HFFc6 (cell line): ENCODE measurements around the gene FBXW8. TPM values are rescaled to one million over a fixed set of nuclear protein-coding genes. Genes with fewer than 3 reads are reported as not detected.

Experiments
- DNase-seq: peaks from one replicate; pipeline ENCODE4 v3.0.0-alpha.2; 2018
- H3K27ac Mint-ChIP-seq: 2 replicates; pipeline ENCODE4 v1.8.0; 2020; ENCODE audit warnings: mild to moderate bottlenecking, mixed read lengths
- H3K27me3 Mint-ChIP-seq: 2 replicates; pipeline ENCODE4 v1.8.0; 2021; ENCODE audit warnings: mild to moderate bottlenecking, moderate library complexity, mixed read lengths; ENCODE audit not compliant: insufficient read depth
- H3K36me3 Mint-ChIP-seq: 2 replicates; pipeline ENCODE4 v1.8.0; 2021; ENCODE audit warnings: low read depth, mixed read lengths
- H3K4me1 Mint-ChIP-seq: 2 replicates; pipeline ENCODE4 v1.8.0; 2020; ENCODE audit warnings: low read depth, mixed read lengths
- H3K4me3 Mint-ChIP-seq: 2 replicates; pipeline ENCODE4 v1.8.0; 2020; ENCODE audit warnings: mild to moderate bottlenecking, moderate library complexity, mixed read lengths
- H3K9me3 Mint-ChIP-seq: 2 replicates; pipeline ENCODE4 v1.8.0; 2020; ENCODE audit warnings: mild to moderate bottlenecking, mixed read lengths
- total RNA-seq, 6 experiments: library from RNA; stranded (reverse); fragmentation: NEBNext Ultra II Directional; extraction: Animal tissue kit (Norgen Biotek cat#: 25700); gene quantifications; 2 replicates in 1 of 6; 3 replicates in 5 of 6; pipeline ENCODE4 v1.2.3, GENCODE V29; 2021
- TF ChIP-seq, protein P1 (sequence below): fragments of 200-600 bp; sonication (generic); IDR thresholded peaks from 2 replicates; pipeline ENCODE4 v1.5.0; 2021; ENCODE audit warnings: antibody characterized with exemption, mild to moderate bottlenecking

Gene FBXW8
- total RNA-seq, 6 experiments from 2014 or later = 15.3 to 20.5 (median 18.5) TPM

DNA sequence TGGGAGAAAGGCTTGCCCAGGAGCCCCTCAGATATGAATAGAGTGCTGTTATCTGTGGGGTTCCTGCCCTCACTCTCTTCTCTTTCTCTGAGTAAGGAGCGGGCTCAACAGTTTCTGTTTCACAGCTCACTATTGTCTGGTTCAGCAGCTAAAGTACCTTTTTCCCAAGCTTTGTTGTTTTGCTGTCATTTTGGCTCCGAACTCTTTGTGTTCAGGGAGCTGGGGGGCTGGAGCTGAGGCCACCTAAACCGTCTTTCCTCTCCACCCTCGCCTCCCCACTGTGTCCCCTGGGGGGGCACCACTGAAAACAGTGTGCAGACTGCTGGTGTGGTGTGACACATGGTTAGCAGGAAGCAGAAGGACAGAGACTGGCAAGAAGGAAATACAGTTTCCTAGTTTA is 51.4 kb downstream of the FBXW8 start:
- TF ChIP-seq, protein P1, sequence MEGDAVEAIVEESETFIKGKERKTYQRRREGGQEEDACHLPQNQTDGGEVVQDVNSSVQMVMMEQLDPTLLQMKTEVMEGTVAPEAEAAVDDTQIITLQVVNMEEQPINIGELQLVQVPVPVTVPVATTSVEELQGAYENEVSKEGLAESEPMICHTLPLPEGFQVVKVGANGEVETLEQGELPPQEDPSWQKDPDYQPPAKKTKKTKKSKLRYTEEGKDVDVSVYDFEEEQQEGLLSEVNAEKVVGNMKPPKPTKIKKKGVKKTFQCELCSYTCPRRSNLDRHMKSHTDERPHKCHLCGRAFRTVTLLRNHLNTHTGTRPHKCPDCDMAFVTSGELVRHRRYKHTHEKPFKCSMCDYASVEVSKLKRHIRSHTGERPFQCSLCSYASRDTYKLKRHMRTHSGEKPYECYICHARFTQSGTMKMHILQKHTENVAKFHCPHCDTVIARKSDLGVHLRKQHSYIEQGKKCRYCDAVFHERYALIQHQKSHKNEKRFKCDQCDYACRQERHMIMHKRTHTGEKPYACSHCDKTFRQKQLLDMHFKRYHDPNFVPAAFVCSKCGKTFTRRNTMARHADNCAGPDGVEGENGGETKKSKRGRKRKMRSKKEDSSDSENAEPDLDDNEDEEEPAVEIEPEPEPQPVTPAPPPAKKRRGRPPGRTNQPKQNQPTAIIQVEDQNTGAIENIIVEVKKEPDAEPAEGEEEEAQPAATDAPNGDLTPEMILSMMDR = no peak
- Mint-ChIP-seq H3K9me3 (no peaks in the 10 kb centered on the region), H3K27me3 (no peaks in the 10 kb centered on the region; the same call in none of the 2 replicates), H3K27ac (no peak overlapping the region), H3K4me1 (peaks cover 46% of the 10 kb centered on the region), H3K36me3 (peaks cover 16% of the 10 kb centered on the region), H3K4me3 (no peak overlapping the region)
- no peak for DNase-seq

GRCh38 chr12:116962783-116963356 is 52.1 kb downstream of the FBXW8 start:
- Mint-ChIP-seq H3K9me3 (no peaks in the 10 kb centered on the region), H3K27me3 (no peaks in the 10 kb centered on the region; the same call in none of the 2 replicates), H3K27ac (peak overlapping the region; percentile 65), H3K4me3 (no peak overlapping the region), H3K4me1 (peaks cover 45% of the 10 kb centered on the region), H3K36me3 (peaks cover 16% of the 10 kb centered on the region)
- no peak for DNase-seq
- TF ChIP-seq, protein P1 = no peak

GRCh38 chr12:116964054-116965050 is 53.6 kb downstream of the FBXW8 start:
- TF ChIP-seq, protein P1 = no peak
- DNase-seq = no peak
- Mint-ChIP-seq H3K27ac (peak overlapping the region; percentile 65), H3K36me3 (peaks cover 16% of the 10 kb centered on the region), H3K4me1 (peaks cover 30% of the 10 kb centered on the region), H3K27me3 (no peaks in the 10 kb centered on the region; the same call in none of the 2 replicates), H3K9me3 (no peaks in the 10 kb centered on the region), H3K4me3 (no peak overlapping the region)

DNA sequence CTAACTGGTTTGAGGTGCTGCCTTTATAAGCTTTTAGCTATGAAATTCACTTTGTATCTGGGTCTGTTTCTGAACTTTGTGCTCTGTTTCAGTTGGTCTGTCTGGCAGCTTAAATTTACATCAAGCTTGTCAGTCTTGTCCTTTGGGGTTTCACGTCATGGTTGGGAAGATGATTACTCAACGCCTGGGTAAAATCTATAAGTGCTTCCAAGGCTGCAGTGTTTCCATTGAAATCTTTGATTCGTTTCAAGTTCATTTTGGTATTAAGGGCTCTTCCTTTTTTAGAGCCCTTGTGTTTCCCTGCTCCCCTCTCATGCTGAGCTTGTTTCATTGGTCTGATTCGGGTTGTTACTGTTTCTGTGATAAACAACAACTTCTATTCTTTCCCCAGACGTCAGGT is 58.2 kb downstream of the FBXW8 start:
- DNase-seq = no peak
- H3K36me3 Mint-ChIP-seq = peaks cover 38% of the 10 kb centered on the region
- H3K4me1 Mint-ChIP-seq = peaks cover 5% of the 10 kb centered on the region
- H3K27ac Mint-ChIP-seq = no peak overlapping the region
- H3K4me3 Mint-ChIP-seq = no peak overlapping the region
- TF ChIP-seq, protein P1 = no peak
- no peaks in the 10 kb centered on the region; the same call in none of the 2 replicates for H3K27me3 Mint-ChIP-seq
- no peaks in the 10 kb centered on the region for H3K9me3 Mint-ChIP-seq

- no peak for DNase-seq
- peaks cover 35% of the 10 kb centered on the region for H3K36me3 Mint-ChIP-seq
- TF ChIP-seq, protein P1 = no peak
- H3K4me1 Mint-ChIP-seq = peaks cover 5% of the 10 kb centered on the region
- no peaks in the 10 kb centered on the region for H3K27me3 Mint-ChIP-seq
- no peak overlapping the region for H3K4me3 Mint-ChIP-seq
- H3K9me3 Mint-ChIP-seq = no peaks in the 10 kb centered on the region
- no peak overlapping the region for H3K27ac Mint-ChIP-seq
Measured at GRCh38 chr12:116969615-116970585, 59.1 kb downstream of the FBXW8 start.
